Activated naive CD4-positive, alpha-beta T cell treated with anti-CD3 and anti-CD28 coated beads, Interleukin-2, amount 50 U/mL, for 16 hours (primary cell): Measurements from ENCODE around the gene FGD3.
"Not testable (repeated sequence)": the region's sequence is repeated elsewhere in the genome, so short reads cannot be mapped to it uniquely, and the experiment has no call there.

Experiments
- DNase-seq: peaks from one replicate; pipeline ENCODE4 v3.0.0-alpha.2; 2020

Gene FGD3

GRCh38 chr9:92978345-92978875 lies 31.1 kb downstream of the FGD3 start:
- DNase-seq: no peak

- DNase-seq: no peak
Measured at GRCh38 chr9:92979283-92980056, 32.1 kb downstream of the FGD3 start.

GRCh38 chr9:92980085-92980745 lies 32.9 kb downstream of the FGD3 start:
- no peak for DNase-seq

GRCh38 chr9:92982130-92982529 lies 34.8 kb downstream of the FGD3 start:
- no peak for DNase-seq

- no peak for DNase-seq
Measured at GRCh38 chr9:92983984-92984589, 36.8 kb downstream of the FGD3 start.

GRCh38 chr9:92984976-92985375 lies 37.7 kb downstream of the FGD3 start:
- no peak for DNase-seq

GRCh38 chr9:92986176-92987119 lies 39.1 kb downstream of the FGD3 start:
- peak; percentile 57 for DNase-seq

- DNase-seq: no peak
Measured at GRCh38 chr9:92988215-92988768, 41.0 kb downstream of the FGD3 start.

- DNase-seq: no peak
Measured at GRCh38 chr9:92989561-92989960, 42.2 kb downstream of the FGD3 start.

DNA sequence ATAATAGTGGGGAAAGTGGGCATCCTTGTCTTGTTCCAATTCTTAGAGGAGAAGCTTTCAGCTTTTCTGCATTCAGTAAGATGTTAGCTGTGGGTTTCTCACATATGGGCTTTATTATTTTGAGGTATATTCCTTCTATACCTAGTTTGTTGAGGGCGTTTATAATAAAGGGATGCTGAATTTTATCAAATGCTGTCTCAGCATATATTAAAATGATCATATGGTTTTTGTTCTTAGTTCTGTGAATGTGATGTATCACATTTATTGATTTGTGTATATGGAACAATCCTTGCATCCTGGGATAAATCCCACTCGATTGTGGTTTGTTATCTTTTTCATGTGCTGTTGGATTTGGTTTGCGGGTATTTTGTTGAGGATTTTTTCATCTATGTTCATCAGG lies 43.1 kb downstream of the FGD3 start:
- DNase-seq: no peak

GRCh38 chr9:92992549-92992948 lies 45.2 kb downstream of the FGD3 start:
- no peak for DNase-seq

- DNase-seq: not testable (repeated sequence)
Measured at GRCh38 chr9:92998871-92999270, 51.5 kb downstream of the FGD3 start.

DNA sequence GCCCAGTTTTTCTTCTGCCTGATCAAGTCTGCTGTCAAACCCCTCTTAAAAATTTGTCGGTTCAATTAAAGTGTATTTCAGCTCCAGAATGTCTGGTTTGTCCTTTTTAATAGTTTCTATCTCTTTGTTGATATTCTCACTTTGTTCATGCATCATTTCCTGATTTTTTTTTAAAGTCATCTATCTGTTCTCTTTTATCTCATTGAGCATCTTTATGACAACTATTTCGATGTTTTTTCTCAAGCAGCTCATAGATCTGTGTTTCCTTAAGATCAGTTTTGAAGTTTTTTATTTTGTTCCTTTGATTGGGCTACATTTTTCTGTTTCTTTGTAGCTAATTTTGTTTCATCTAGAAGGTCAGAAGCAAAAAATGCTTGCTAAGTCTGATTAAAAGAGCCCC lies 53.7 kb downstream of the FGD3 start:
- DNase-seq: no peak

GRCh38 chr9:93002700-93003099 lies 55.4 kb downstream of the FGD3 start:
- DNase-seq: no peak

GRCh38 chr9:93003552-93004407 lies 56.5 kb downstream of the FGD3 start:
- peak; percentile 68 for DNase-seq

DNA sequence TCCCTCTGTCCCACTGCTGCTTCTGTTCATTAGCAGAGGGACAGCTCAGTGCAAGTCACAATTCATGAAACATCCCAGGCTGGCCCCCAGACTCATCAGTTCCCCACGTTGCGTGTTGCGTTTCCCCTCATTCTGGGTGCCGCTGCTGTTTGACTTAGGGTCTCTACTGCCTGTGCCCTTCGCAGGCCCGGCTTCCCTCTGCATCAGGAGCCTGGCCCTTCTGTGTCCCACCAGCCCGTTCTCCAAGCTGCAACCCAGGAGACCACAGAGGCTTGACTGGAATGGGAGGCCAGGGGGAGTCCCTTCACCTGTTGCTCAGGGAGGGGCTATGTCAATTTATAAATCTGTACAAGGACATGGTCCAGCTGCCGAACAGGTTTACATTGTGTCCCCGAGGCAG lies 57.2 kb downstream of the FGD3 start:
- no peak for DNase-seq

- no peak for DNase-seq
Measured at GRCh38 chr9:93005876-93006275, 58.6 kb downstream of the FGD3 start.

DNA sequence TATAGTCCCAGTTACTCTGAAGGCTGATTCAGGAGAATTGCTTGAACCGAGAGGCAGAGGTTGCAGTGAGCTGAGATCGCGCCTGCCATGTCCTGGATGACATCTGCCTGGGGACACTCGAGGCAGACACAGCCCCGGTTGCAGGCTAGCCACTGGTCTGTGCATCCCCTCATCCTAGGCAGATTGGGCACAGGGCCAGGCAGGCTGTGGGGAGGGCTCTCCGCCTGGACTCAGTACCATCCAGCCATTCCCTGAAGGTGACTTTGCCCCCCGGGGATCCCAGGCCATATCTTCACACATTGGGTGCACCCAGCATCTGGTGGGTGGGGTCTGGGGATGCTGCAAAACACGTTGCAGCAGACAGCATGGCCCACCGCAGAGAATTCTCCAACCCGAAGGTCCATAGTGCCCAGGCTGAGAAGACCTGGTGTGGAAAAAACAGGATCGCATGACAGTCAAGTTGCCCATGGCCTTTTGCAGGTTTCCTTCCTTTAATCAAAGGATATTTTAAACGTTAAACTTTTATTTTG lies 60.3 kb downstream of the FGD3 start:
- DNase-seq: no peak

GRCh38 chr9:93008457-93008856 lies 61.1 kb downstream of the FGD3 start:
- DNase-seq: no peak

- no peak for DNase-seq
Measured at GRCh38 chr9:93009337-93010015, 62.2 kb downstream of the FGD3 start.

- DNase-seq: no peak
Measured at GRCh38 chr9:93010056-93010455, 62.7 kb downstream of the FGD3 start.
